ENCODE results near the gene IL13RA2.

IL13RA2 gene

DNA sequence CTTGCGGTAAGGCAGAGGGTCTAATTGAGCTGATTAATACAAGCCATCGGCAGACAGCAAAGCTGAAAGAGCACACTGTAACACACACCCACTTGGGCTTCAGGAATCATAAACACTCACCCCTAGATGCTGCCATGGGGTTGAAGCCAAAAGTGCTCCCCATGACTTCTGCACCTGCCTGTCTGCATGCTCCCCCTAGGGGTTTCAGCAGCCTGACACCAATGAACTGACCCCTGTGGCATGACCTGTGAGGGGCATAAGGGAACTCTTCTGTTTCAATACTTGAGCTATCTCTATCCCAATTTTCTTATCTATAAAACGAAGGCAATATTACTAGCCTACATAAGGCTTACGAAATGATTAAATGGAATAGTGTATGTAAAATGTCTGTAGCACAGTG, 23.0 kb upstream of the IL13RA2 start:
- H2BK120ac ChIP-seq (ENCODE audit: low read depth, low read length) = no peak overlapping the region
- H3K9ac ChIP-seq (ENCODE audit: low read length) = peak overlapping the region; percentile 88
- H2BK5ac ChIP-seq (ENCODE audit: low read depth, low read length, poor library complexity, severe bottlenecking) = no peak overlapping the region
- H2BK12ac ChIP-seq (ENCODE audit: low read length in 2 of 2) = no peak overlapping the region
- no peak for DNase-seq
- H3K79me1 ChIP-seq (replicated peaks; ENCODE audit: low read length, poor library complexity, severe bottlenecking) = no peaks in the 10 kb centered on the region
- no peak overlapping the region for H3K4ac ChIP-seq (ENCODE audit: low read depth in 1 of 2, low read length in 2 of 2)
- H3K27ac ChIP-seq (ENCODE audit: low read length, poor library complexity, severe bottlenecking) = no peak overlapping the region
- no peaks in the 10 kb centered on the region for H3K4me1 ChIP-seq (ENCODE audit: control insufficient read depth, insufficient read depth, low read depth, low read length)
- peaks cover 0 to 8% of the 10 kb centered on the region in 2 experiments for H3K27me3 ChIP-seq (ENCODE audit: control insufficient read depth in 1 of 2, insufficient read depth in 1 of 2, low read length in 2 of 2)
- peak overlapping the region in 1 of 2 experiments; percentile 76 for H3K4me3 ChIP-seq (ENCODE audit: insufficient read depth in 1 of 2, low read depth in 1 of 2, low read length in 2 of 2)
- H2AFZ ChIP-seq (ENCODE audit: low read depth, low read length) = no peak overlapping the region
- H2AK5ac ChIP-seq (ENCODE audit: low read length, severe bottlenecking) = no peak overlapping the region
- peaks cover 0 to 19% of the 10 kb centered on the region in 2 experiments for H3K36me3 ChIP-seq (ENCODE audit: control insufficient read depth in 1 of 2, insufficient read depth in 2 of 2, low read depth in 1 of 2, low read length in 2 of 2)
- H4K91ac ChIP-seq (ENCODE audit: low read length) = no peak overlapping the region
- no peak overlapping the region for H3K14ac ChIP-seq (ENCODE audit: low read length in 2 of 2)
- H3K4me2 ChIP-seq (ENCODE audit: low read length, poor library complexity, severe bottlenecking) = no peak overlapping the region
- no peak overlapping the region for H4K8ac ChIP-seq (ENCODE audit: low read length)
- 100% methylated on average over 2 of the region's 4 CpGs for WGBS
- no peak overlapping the region for H3K18ac ChIP-seq (ENCODE audit: low read depth in 1 of 2, low read length in 2 of 2)
- H3K9me3 ChIP-seq (ENCODE audit: control insufficient read depth, low read length) = no peaks in the 10 kb centered on the region
- H2BK15ac ChIP-seq (ENCODE audit: low read depth, poor library complexity, severe bottlenecking) = no peak overlapping the region
- H3K23ac ChIP-seq (ENCODE audit: low read length in 2 of 2) = no peak overlapping the region

- no peak overlapping the region for H2BK12ac ChIP-seq (ENCODE audit: low read length in 2 of 2)
- H3K36me3 ChIP-seq (ENCODE audit: control insufficient read depth in 1 of 2, insufficient read depth in 2 of 2, low read depth in 1 of 2, low read length in 2 of 2) = peaks cover 0 to 39% of the 10 kb centered on the region in 2 experiments
- H3K4me3 ChIP-seq (ENCODE audit: insufficient read depth in 1 of 2, low read depth in 1 of 2, low read length in 2 of 2) = peak overlapping the region in 1 of 2 experiments; percentile 76
- H2AFZ ChIP-seq (ENCODE audit: low read depth, low read length) = no peak overlapping the region
- no peaks in the 10 kb centered on the region for H3K79me1 ChIP-seq (replicated peaks; ENCODE audit: low read length, poor library complexity, severe bottlenecking)
- H2BK120ac ChIP-seq (ENCODE audit: low read depth, low read length) = no peak overlapping the region
- H3K4me1 ChIP-seq (ENCODE audit: control insufficient read depth, insufficient read depth, low read depth, low read length) = no peaks in the 10 kb centered on the region
- DNase-seq = no peak
- no peak overlapping the region for H3K27ac ChIP-seq (ENCODE audit: low read length, poor library complexity, severe bottlenecking)
- no peak overlapping the region for H3K4ac ChIP-seq (ENCODE audit: low read depth in 1 of 2, low read length in 2 of 2)
- H3K27me3 ChIP-seq (ENCODE audit: control insufficient read depth in 1 of 2, insufficient read depth in 1 of 2, low read length in 2 of 2) = peaks cover 0 to 8% of the 10 kb centered on the region in 2 experiments
- H4K8ac ChIP-seq (ENCODE audit: low read length) = no peak overlapping the region
- no peaks in the 10 kb centered on the region for H3K9me3 ChIP-seq (ENCODE audit: control insufficient read depth, low read length)
- peak overlapping the region; percentile 80 for H3K9ac ChIP-seq (ENCODE audit: low read length)
- H4K91ac ChIP-seq (ENCODE audit: low read length) = no peak overlapping the region
- no peak overlapping the region for H3K23ac ChIP-seq (ENCODE audit: low read length in 2 of 2)
- H2AK5ac ChIP-seq (ENCODE audit: low read length, severe bottlenecking) = no peak overlapping the region
- no peak overlapping the region for H2BK15ac ChIP-seq (ENCODE audit: low read depth, poor library complexity, severe bottlenecking)
- no peak overlapping the region for H3K18ac ChIP-seq (ENCODE audit: low read depth in 1 of 2, low read length in 2 of 2)
- 100% methylated on average over 1 of the region's 1 CpG for WGBS
- H3K14ac ChIP-seq (ENCODE audit: low read length in 2 of 2) = no peak overlapping the region
- H2BK5ac ChIP-seq (ENCODE audit: low read depth, low read length, poor library complexity, severe bottlenecking) = no peak overlapping the region
- no peak overlapping the region for H3K4me2 ChIP-seq (ENCODE audit: low read length, poor library complexity, severe bottlenecking)
Observed at GRCh38 chrX:115038406-115038805, 21.0 kb upstream of the IL13RA2 start.

DNA sequence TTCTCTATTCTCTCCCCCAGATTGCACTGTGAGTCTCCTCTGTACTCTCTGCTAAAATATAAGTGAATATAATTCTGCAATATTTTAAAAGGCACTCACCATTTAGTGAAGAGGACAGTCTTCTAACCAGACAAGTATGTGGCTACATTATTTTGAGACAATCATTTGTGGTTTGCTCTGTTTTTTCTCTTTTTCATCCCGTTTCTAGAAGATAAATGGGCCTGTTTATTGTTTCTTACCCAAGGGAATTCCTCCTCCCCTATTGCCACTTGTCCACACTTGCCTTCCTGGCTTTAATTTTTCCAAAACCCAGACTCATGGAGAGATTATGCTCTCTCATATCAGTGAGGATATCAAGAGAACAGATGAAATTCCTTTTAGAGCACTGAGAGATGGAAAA, 18.6 kb upstream of the IL13RA2 start:
- Histone ChIP-seq H3K18ac (ENCODE audit: low read depth in 1 of 2, low read length in 2 of 2) (no peak overlapping the region), H3K27ac (ENCODE audit: low read length, poor library complexity, severe bottlenecking) (no peak overlapping the region), H2BK5ac (ENCODE audit: low read depth, low read length, poor library complexity, severe bottlenecking) (no peak overlapping the region), H3K9me3 (ENCODE audit: control insufficient read depth, low read length) (no peaks in the 10 kb centered on the region), H4K91ac (ENCODE audit: low read length) (no peak overlapping the region), H4K8ac (ENCODE audit: low read length) (no peak overlapping the region), H3K36me3 (ENCODE audit: control insufficient read depth in 1 of 2, insufficient read depth in 2 of 2, low read depth in 1 of 2, low read length in 2 of 2) (peaks cover 0 to 58% of the 10 kb centered on the region in 2 experiments), H3K79me1 (replicated peaks; ENCODE audit: low read length, poor library complexity, severe bottlenecking) (no peaks in the 10 kb centered on the region), H2AFZ (ENCODE audit: low read depth, low read length) (no peak overlapping the region), H2BK120ac (ENCODE audit: low read depth, low read length) (no peak overlapping the region), H3K14ac (ENCODE audit: low read length in 2 of 2) (no peak overlapping the region), H2BK15ac (ENCODE audit: low read depth, poor library complexity, severe bottlenecking) (no peak overlapping the region), H3K4me3 (ENCODE audit: insufficient read depth in 1 of 2, low read depth in 1 of 2, low read length in 2 of 2) (peak overlapping the region in 1 of 2 experiments; percentile 7), H2BK12ac (ENCODE audit: low read length in 2 of 2) (no peak overlapping the region), H3K27me3 (ENCODE audit: control insufficient read depth in 1 of 2, insufficient read depth in 1 of 2, low read length in 2 of 2) (peaks cover 0 to 8% of the 10 kb centered on the region in 2 experiments), H3K9ac (ENCODE audit: low read length) (peak overlapping the region; percentile 9), H3K23ac (ENCODE audit: low read length in 2 of 2) (no peak overlapping the region), H3K4me1 (ENCODE audit: control insufficient read depth, insufficient read depth, low read depth, low read length) (no peaks in the 10 kb centered on the region), H2AK5ac (ENCODE audit: low read length, severe bottlenecking) (no peak overlapping the region), H3K4ac (ENCODE audit: low read depth in 1 of 2, low read length in 2 of 2) (no peak overlapping the region), H3K4me2 (ENCODE audit: low read length, poor library complexity, severe bottlenecking) (no peak overlapping the region)
- WGBS = no CpG with 5 or more reads among the region's 1 CpG
- no peak for DNase-seq

DNA sequence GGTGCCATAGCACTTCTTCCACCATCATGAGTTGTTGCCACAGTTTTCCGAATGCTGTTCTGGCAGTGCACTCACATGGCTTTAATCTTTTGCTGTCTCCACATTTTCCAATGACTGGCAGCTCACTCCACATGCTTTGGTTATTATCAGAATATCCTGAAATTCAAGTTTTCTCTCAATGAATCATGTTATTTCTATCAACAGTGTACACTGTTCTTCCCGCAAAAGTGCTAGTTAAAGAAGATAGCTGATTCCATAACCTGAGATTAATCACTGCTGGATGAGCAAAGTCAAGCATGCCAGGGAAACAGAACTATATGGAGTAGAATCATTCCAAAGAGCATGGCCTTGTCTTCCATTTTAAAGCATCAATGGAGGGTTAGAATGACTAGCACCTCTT, 14.6 kb upstream of the IL13RA2 start:
- H3K36me3 ChIP-seq (ENCODE audit: control insufficient read depth in 1 of 2, insufficient read depth in 2 of 2, low read depth in 1 of 2, low read length in 2 of 2) = peaks cover 0 to 55% of the 10 kb centered on the region in 2 experiments
- no peak overlapping the region for H4K91ac ChIP-seq (ENCODE audit: low read length)
- H3K27ac ChIP-seq (ENCODE audit: low read length, poor library complexity, severe bottlenecking) = no peak overlapping the region
- H3K4me3 ChIP-seq (ENCODE audit: insufficient read depth in 1 of 2, low read depth in 1 of 2, low read length in 2 of 2) = no peak overlapping the region
- no peaks in the 10 kb centered on the region for H3K9me3 ChIP-seq (ENCODE audit: control insufficient read depth, low read length)
- no peak overlapping the region for H3K18ac ChIP-seq (ENCODE audit: low read depth in 1 of 2, low read length in 2 of 2)
- H2BK120ac ChIP-seq (ENCODE audit: low read depth, low read length) = no peak overlapping the region
- no peak overlapping the region for H2BK15ac ChIP-seq (ENCODE audit: low read depth, poor library complexity, severe bottlenecking)
- H3K79me1 ChIP-seq (replicated peaks; ENCODE audit: low read length, poor library complexity, severe bottlenecking) = no peaks in the 10 kb centered on the region
- peaks cover 0 to 8% of the 10 kb centered on the region in 2 experiments for H3K27me3 ChIP-seq (ENCODE audit: control insufficient read depth in 1 of 2, insufficient read depth in 1 of 2, low read length in 2 of 2)
- H3K4ac ChIP-seq (ENCODE audit: low read depth in 1 of 2, low read length in 2 of 2) = no peak overlapping the region
- H2BK5ac ChIP-seq (ENCODE audit: low read depth, low read length, poor library complexity, severe bottlenecking) = no peak overlapping the region
- no peak overlapping the region for H4K8ac ChIP-seq (ENCODE audit: low read length)
- H3K4me1 ChIP-seq (ENCODE audit: control insufficient read depth, insufficient read depth, low read depth, low read length) = no peaks in the 10 kb centered on the region
- no peak overlapping the region for H2AK5ac ChIP-seq (ENCODE audit: low read length, severe bottlenecking)
- WGBS = 100% methylated on average over 1 of the region's 2 CpGs
- H2BK12ac ChIP-seq (ENCODE audit: low read length in 2 of 2) = no peak overlapping the region
- no peak overlapping the region for H2AFZ ChIP-seq (ENCODE audit: low read depth, low read length)
- no peak overlapping the region for H3K23ac ChIP-seq (ENCODE audit: low read length in 2 of 2)
- no peak overlapping the region for H3K14ac ChIP-seq (ENCODE audit: low read length in 2 of 2)
- no peak overlapping the region for H3K9ac ChIP-seq (ENCODE audit: low read length)
- H3K4me2 ChIP-seq (ENCODE audit: low read length, poor library complexity, severe bottlenecking) = no peak overlapping the region
- DNase-seq = no peak

Data from mesenchymal stem cell (in vitro differentiated cells and primary cell).